ENCODE measurements around the gene TUBB4B. TPM values are rescaled to one million over a fixed set of nuclear protein-coding genes. Genes with fewer than 3 reads are reported as not detected.

TUBB4B gene
- total RNA-seq, 4 donors from 2014 or later = 367 to 753 (median 540) TPM

GRCh38 chr9:137220317-137221094, 20.6 kb upstream of the TUBB4B start:
- Histone ChIP-seq H3K27ac (peak overlapping the region in 1 of 4 donors; percentile 70), H3K4me3 (no peak overlapping the region), H3K36me3 (peaks cover 0 to 12% (median 0%) of the 10 kb centered on the region in 3 donors), H3K9me3 (no peaks in the 10 kb centered on the region), H3K27me3 (no peaks in the 10 kb centered on the region), H3K4me1 (peaks cover 39 to 83% (median 44%) of the 10 kb centered on the region in 3 donors)
- no peak for DNase-seq
- intact Hi-C loops (cut with DNase I) = no loop called here
- no peak for TF ChIP-seq POLR2A (IDR thresholded peaks at IDR 0.05)
- TF ChIP-seq CTCF (IDR thresholded peaks at IDR 0.05) = no peak
- WGBS, 2 donors = 91 to 95% methylated on average over 13 to 19 of the region's 52 CpGs

GRCh38 chr9:137221095-137221505, 20.0 kb upstream of the TUBB4B start:
- H3K9me3 ChIP-seq = no peaks in the 10 kb centered on the region
- no CpG with 5 or more reads among the region's 14 CpGs for WGBS, 2 donors
- TF ChIP-seq POLR2A (IDR thresholded peaks at IDR 0.05) = no peak
- TF ChIP-seq CTCF (IDR thresholded peaks at IDR 0.05) = no peak
- intact Hi-C loops (cut with DNase I) = no loop called here
- no peaks in the 10 kb centered on the region for H3K27me3 ChIP-seq
- no peak for DNase-seq
- peak overlapping the region; percentile 30 to 89 (median 58) for H3K4me3 ChIP-seq
- H3K4me1 ChIP-seq = peaks cover 39 to 89% (median 45%) of the 10 kb centered on the region in 3 donors
- H3K27ac ChIP-seq = peak overlapping the region in 3 of 4 donors; percentile 65 to 97 (median 70)
- peaks cover 0 to 6% (median 0%) of the 10 kb centered on the region in 3 donors for H3K36me3 ChIP-seq

GRCh38 chr9:137221506-137222111, 19.5 kb upstream of the TUBB4B start:
- H3K27ac ChIP-seq = peak overlapping the region; percentile 65 to 97 (median 83)
- 4% methylated on average over 10 of the region's 61 CpGs; no CpG with 5 or more reads in 1 of the 2 donors for WGBS, 2 donors
- TF ChIP-seq CTCF (IDR thresholded peaks at IDR 0.05) (no peak), POLR2A (IDR thresholded peaks at IDR 0.05) (no peak)
- H3K4me3 ChIP-seq = peak overlapping the region; percentile 30 to 89 (median 58)
- no peaks in the 10 kb centered on the region for H3K9me3 ChIP-seq
- DNase-seq = no peak
- peaks cover 40 to 90% (median 46%) of the 10 kb centered on the region in 3 donors for H3K4me1 ChIP-seq
- intact Hi-C loops (cut with DNase I) = no loop called here
- H3K27me3 ChIP-seq = no peaks in the 10 kb centered on the region
- H3K36me3 ChIP-seq = peaks cover 0 to 1% (median 0%) of the 10 kb centered on the region in 3 donors

- DNase-seq = no peak
- H3K36me3 ChIP-seq = no peaks in the 10 kb centered on the region
- peak within 1 kb of the TSS; percentile 92 to 97 (median 96) for H3K27ac ChIP-seq
- intact Hi-C loops (cut with DNase I) = no loop called here
- peaks cover 43 to 90% (median 49%) of the 10 kb centered on the region in 3 donors for H3K4me1 ChIP-seq
- no peaks in the 10 kb centered on the region for H3K9me3 ChIP-seq
- TF ChIP-seq CTCF (IDR thresholded peaks at IDR 0.05) = no peak
- no peak for TF ChIP-seq POLR2A (IDR thresholded peaks at IDR 0.05)
- peak within 1 kb of the TSS; percentile 47 to 89 (median 66) for H3K4me3 ChIP-seq
- 2% methylated on average over 9 of the region's 88 CpGs; no CpG with 5 or more reads in 1 of the 2 donors for WGBS, 2 donors
- H3K27me3 ChIP-seq = peaks cover 0 to 6% (median 0%) of the 10 kb centered on the region in 4 donors
Observed at GRCh38 chr9:137222190-137223077, 18.7 kb upstream of the TUBB4B start, which contains the start of gene RNF208. Gene RNF208 (minus strand): TSS chr9:137222240. CDS start chr9:137221212, 1,028 bp downstream.
